CD8-positive, alpha-beta memory T cell (primary cell): ENCODE measurements around the gene C5AR2. TPM values are rescaled to one million over a fixed set of nuclear protein-coding genes. Genes with fewer than 3 reads are reported as not detected.

Experiments used
- polyA plus RNA-seq: library from polyadenylated mRNA; unstranded; fragments of 300-500 nt; fragmentation: Illumina TruSeq; gene quantifications from one replicate; pipeline ENCODE4 v1.2.3, GENCODE V29; 2021
- total RNA-seq, 2 experiments: library from RNA; stranded (reverse); gene quantifications; one replicate each; pipeline ENCODE4 v1.2.3, GENCODE V29; 2021

C5AR2 gene
- total and polyA plus RNA-seq, 3 experiments from 2014 or later, result 0.06 to 0.22 (median 0.07) TPM

Other genes with a start within 250 kb of the C5AR2 start
- 10 to 100 TPM; 90.3 to 99.6 TPM for gene ZC3H4, start 218.4 kb upstream of the C5AR2 start, total RNA-seq
- 3.2 TPM for gene ZC3H4, start 218.4 kb upstream of the C5AR2 start, polyA plus RNA-seq
- gene SAE1, start 201.3 kb upstream of the C5AR2 start, total RNA-seq, result 100 to 1,000 TPM; 167 to 172 TPM
- gene SAE1, start 201.3 kb upstream of the C5AR2 start, polyA plus RNA-seq, result 107 TPM
- gene BBC3, start 101.0 kb upstream of the C5AR2 start, total RNA-seq, result 10 to 100 TPM; 19.8 to 20.1 TPM
- 8.3 TPM for gene BBC3, start 101.0 kb upstream of the C5AR2 start, polyA plus RNA-seq
- gene CCDC9, start 75.7 kb upstream of the C5AR2 start, total RNA-seq, result 10 to 100 TPM; 20.4 to 23.1 TPM
- 9.4 TPM for gene CCDC9, start 75.7 kb upstream of the C5AR2 start, polyA plus RNA-seq
- gene INAFM1, start 57.3 kb upstream of the C5AR2 start, total RNA-seq, result 1 to 10 TPM; 7.3 to 9.3 TPM
- gene INAFM1, start 57.3 kb upstream of the C5AR2 start, polyA plus RNA-seq, result 2.3 TPM
- gene C5AR1, start 22.3 kb upstream of the C5AR2 start, total RNA-seq, result 1 to 10 TPM; 1.3 to 1.8 TPM
- gene C5AR1, start 22.3 kb upstream of the C5AR2 start, polyA plus RNA-seq, result not detected
- 10 to 100 TPM; 23.2 to 24.5 TPM for gene DHX34, start 17.1 kb downstream of the C5AR2 start, total RNA-seq
- 7.7 TPM for gene DHX34, start 17.1 kb downstream of the C5AR2 start, polyA plus RNA-seq
- gene MEIS3, start 87.4 kb downstream of the C5AR2 start, total RNA-seq, result not detected
- not detected for gene MEIS3, start 87.4 kb downstream of the C5AR2 start, polyA plus RNA-seq
- gene SLC8A2, start 139.7 kb downstream of the C5AR2 start, total RNA-seq, result not detected
- gene SLC8A2, start 139.7 kb downstream of the C5AR2 start, polyA plus RNA-seq, result not detected
- 10 to 100 TPM; 10.8 to 12.4 TPM for gene KPTN, start 152.0 kb downstream of the C5AR2 start, total RNA-seq
- 5.9 TPM for gene KPTN, start 152.0 kb downstream of the C5AR2 start, polyA plus RNA-seq
- 10 to 100 TPM; 77.6 to 78.0 TPM for gene NAPA, start 182.9 kb downstream of the C5AR2 start, total RNA-seq
- 122 TPM for gene NAPA, start 182.9 kb downstream of the C5AR2 start, polyA plus RNA-seq
- under 1 TPM; 0.13 to 0.44 TPM for gene ZNF541, start 241.0 kb downstream of the C5AR2 start, total RNA-seq
- gene ZNF541, start 241.0 kb downstream of the C5AR2 start, polyA plus RNA-seq, result 0.18 TPM